GM23248 (cell line): ENCODE measurements around the gene PSMB10.

ENCODE experiments used
- EZH2 ChIP-seq: fragments of 200-600 bp; sonication (generic); IDR thresholded peaks from 2 replicates; pipeline ENCODE4 v1.6.1; 2018; ENCODE audit warnings: antibody characterized with exemption, mild to moderate bottlenecking; ENCODE audit not compliant: insufficient read depth, poor library complexity, severe bottlenecking
- EZH2phosphoT487 ChIP-seq: fragments of 200-600 bp; sonication (generic); IDR thresholded peaks from 2 replicates; pipeline ENCODE4 v1.6.1; 2018; ENCODE audit warnings: antibody characterized with exemption, moderate library complexity, mild to moderate bottlenecking, low read depth; ENCODE audit not compliant: insufficient read depth

DNA sequence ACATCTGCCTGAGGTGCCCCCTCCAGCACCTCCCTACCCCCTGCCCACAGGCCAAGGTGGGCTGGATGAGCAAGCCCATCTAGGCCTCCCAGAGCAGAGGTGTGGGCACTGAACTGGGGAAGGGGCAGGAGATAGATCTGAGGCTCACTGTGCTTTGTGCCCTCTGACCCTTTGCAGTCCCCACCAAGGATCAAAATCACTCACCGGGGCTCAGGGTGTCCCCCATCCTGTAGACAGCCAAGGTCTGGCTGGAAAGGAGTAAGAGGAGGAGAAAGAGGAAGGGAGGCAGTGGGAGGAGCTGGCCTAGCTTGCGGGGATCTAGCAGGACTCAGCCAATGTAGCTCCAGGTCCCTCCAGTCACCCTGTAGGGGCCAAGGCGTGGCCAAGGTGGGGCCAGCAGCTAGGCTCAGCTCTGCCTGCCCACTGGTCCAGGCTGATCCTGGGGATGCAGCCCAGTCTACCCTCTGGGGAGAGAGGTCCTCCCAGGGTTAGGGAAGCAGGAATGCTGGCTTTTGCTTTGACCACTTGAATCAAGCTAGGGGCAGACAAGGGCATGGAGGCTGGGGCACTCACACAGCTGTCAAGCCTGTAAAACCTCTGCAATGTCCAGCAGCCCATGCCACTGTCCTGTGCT lies 30.0 kb upstream of the PSMB10 start:
- TF ChIP-seq EZH2 (no peak), EZH2phosphoT487 (no peak)
